MM.1S (cell line): ENCODE measurements around the gene KMT2E.

ENCODE experiments used
- DNase-seq: peaks from one replicate; pipeline ENCODE4 v3.0.0-alpha.2; 2015
- H2AFZ ChIP-seq: fragments of 300-600 bp; sonication (generic); 2 replicates; pipeline ENCODE4 v1.6.0; 2016; ENCODE audit warnings: antibody characterized with exemption, low read length
- H3F3A ChIP-seq: fragments of 300-600 bp; sonication (generic); 2 replicates; pipeline ENCODE4 v1.6.1; 2016; ENCODE audit warnings: mild to moderate bottlenecking, antibody characterized with exemption, low read length, moderate library complexity, mixed read lengths; ENCODE audit not compliant: insufficient read depth
- H3K27ac ChIP-seq: fragments of 300-600 bp; sonication (generic); 2 replicates; pipeline ENCODE4 v1.5.1; 2016; ENCODE audit warnings: mild to moderate bottlenecking, low read length
- H3K27me3 ChIP-seq: fragments of 300-600 bp; sonication (generic); replicated peaks from 2 replicates; pipeline ENCODE4 v1.6.0; 2016; ENCODE audit warnings: low read length; ENCODE audit not compliant: insufficient read depth
- H3K36me3 ChIP-seq: fragments of 300-600 bp; sonication (generic); replicated peaks from 2 replicates; pipeline ENCODE4 v1.6.1; 2016; ENCODE audit warnings: mild to moderate bottlenecking, low read length, mixed read lengths; ENCODE audit not compliant: insufficient read depth
- H3K4me1 ChIP-seq: fragments of 300-600 bp; sonication (generic); 2 replicates; pipeline ENCODE4 v1.6.1; 2016; ENCODE audit warnings: low read length, mixed read lengths
- H3K4me2 ChIP-seq: fragments of 300-600 bp; sonication (generic); 2 replicates; pipeline ENCODE4 v1.6.0; 2016; ENCODE audit warnings: low read depth, low read length
- H3K4me3 ChIP-seq: fragments of 300-600 bp; sonication (generic); 2 replicates; pipeline ENCODE4 v1.5.1; 2016; ENCODE audit warnings: low read length, mixed read lengths
- H3K79me2 ChIP-seq: fragments of 300-600 bp; sonication (generic); 2 replicates; pipeline ENCODE4 v1.6.1; 2016; ENCODE audit warnings: mixed run types, low read length, mixed read lengths
- H3K9ac ChIP-seq: fragments of 300-600 bp; sonication (generic); 2 replicates; pipeline ENCODE4 v1.6.1; 2016; ENCODE audit warnings: low read length, mixed read lengths
- H3K9me2 ChIP-seq: fragments of 300-600 bp; sonication (generic); replicated peaks from 2 replicates; pipeline ENCODE4 v1.6.1; 2016; ENCODE audit warnings: mild to moderate bottlenecking, low read length, mixed read lengths; ENCODE audit not compliant: insufficient read depth
- H3K9me3 ChIP-seq: fragments of 300-600 bp; sonication (generic); replicated peaks from 2 replicates; pipeline ENCODE4 v1.6.1; 2016; ENCODE audit warnings: mild to moderate bottlenecking, low read length, mixed read lengths; ENCODE audit not compliant: insufficient read depth
- H4K20me1 ChIP-seq: fragments of 300-600 bp; sonication (generic); 2 replicates; pipeline ENCODE4 v1.6.1; 2016; ENCODE audit warnings: mild to moderate bottlenecking, low read length, moderate library complexity, mixed read lengths; ENCODE audit not compliant: insufficient read depth
- CTCF ChIP-seq: fragments of 300-600 bp; sonication (generic); IDR thresholded peaks from 2 replicates; pipeline ENCODE4 v1.5.1; 2016; ENCODE audit warnings: antibody characterized with exemption, low read length, mixed read lengths
- EZH2 ChIP-seq: fragments of 300-600 bp; sonication (generic); optimal IDR thresholded peaks from 2 replicates; pipeline ENCODE3; 2017; ENCODE audit warnings: low read depth, mild to moderate bottlenecking, antibody characterized with exemption, low read length, mixed read lengths
- EZH2phosphoT487 ChIP-seq: fragments of 300-600 bp; sonication (generic); IDR thresholded peaks from 2 replicates; pipeline ENCODE4 v1.6.1; 2018; ENCODE audit warnings: antibody characterized with exemption, low read length

The KMT2E gene

GRCh38 chr7:105141068-105141467 lies 127.1 kb downstream of the KMT2E start:
- Histone ChIP-seq H3F3A (no peaks in the 10 kb centered on the region), H3K36me3 (peaks cover 4% of the 10 kb centered on the region; the same call in 1 of the 2 replicates), H4K20me1 (no peaks in the 10 kb centered on the region), H3K4me2 (no peak overlapping the region), H3K4me1 (no peaks in the 10 kb centered on the region), H3K9ac (no peak overlapping the region), H3K79me2 (peaks cover 36% of the 10 kb centered on the region), H2AFZ (no peak overlapping the region), H3K27ac (no peak overlapping the region), H3K27me3 (no peaks in the 10 kb centered on the region), H3K9me2 (no peaks in the 10 kb centered on the region), H3K4me3 (no peak overlapping the region), H3K9me3 (no peaks in the 10 kb centered on the region)
- TF ChIP-seq CTCF: peak; percentile 30
- no peak for TF ChIP-seq EZH2
- DNase-seq: no peak

- Histone ChIP-seq H3K4me2 (no peak overlapping the region), H3K27ac (no peak overlapping the region)
- DNase-seq: no peak
Observed at GRCh38 chr7:105149827-105150226, 135.8 kb downstream of the KMT2E start.

GRCh38 chr7:105151152-105151551 lies 137.1 kb downstream of the KMT2E start:
- no peak for TF ChIP-seq EZH2
- no peak for TF ChIP-seq EZH2phosphoT487
- no peak for TF ChIP-seq CTCF
- Histone ChIP-seq H3K27ac (no peak overlapping the region), H3K79me2 (peaks cover 13% of the 10 kb centered on the region; the same call in 1 of the 2 replicates)

More at GRCh38 chr7:105149827-105150226, 135.8 kb downstream of the KMT2E start:
- H3K36me3 ChIP-seq: no peaks in the 10 kb centered on the region
- no peaks in the 10 kb centered on the region for H3F3A ChIP-seq
- no peak overlapping the region for H2AFZ ChIP-seq
- H3K9me3 ChIP-seq: no peaks in the 10 kb centered on the region
- TF ChIP-seq EZH2: no peak
- TF ChIP-seq CTCF: no peak
- TF ChIP-seq EZH2phosphoT487: no peak
- H3K9me2 ChIP-seq: no peaks in the 10 kb centered on the region
- no peaks in the 10 kb centered on the region for H3K27me3 ChIP-seq
- no peak overlapping the region for H3K4me3 ChIP-seq
- peaks cover 13% of the 10 kb centered on the region; the same call in 1 of the 2 replicates for H3K79me2 ChIP-seq
- H3K4me1 ChIP-seq: no peaks in the 10 kb centered on the region
- H3K9ac ChIP-seq: no peak overlapping the region
- no peaks in the 10 kb centered on the region for H4K20me1 ChIP-seq

More at GRCh38 chr7:105151152-105151551, 137.1 kb downstream of the KMT2E start:
- no peak overlapping the region for H3K4me3 ChIP-seq
- H3K9me2 ChIP-seq: no peaks in the 10 kb centered on the region
- H3K4me1 ChIP-seq: no peaks in the 10 kb centered on the region
- H3K36me3 ChIP-seq: no peaks in the 10 kb centered on the region
- H3K4me2 ChIP-seq: no peak overlapping the region
- H3K27me3 ChIP-seq: no peaks in the 10 kb centered on the region
- H3F3A ChIP-seq: no peaks in the 10 kb centered on the region
- no peak overlapping the region for H2AFZ ChIP-seq
- no peak overlapping the region for H3K9ac ChIP-seq
- H3K9me3 ChIP-seq: no peaks in the 10 kb centered on the region
- H4K20me1 ChIP-seq: no peaks in the 10 kb centered on the region
- no peak for DNase-seq
